ENCODE measurements around the gene CXCL5.

The CXCL5 gene

DNA sequence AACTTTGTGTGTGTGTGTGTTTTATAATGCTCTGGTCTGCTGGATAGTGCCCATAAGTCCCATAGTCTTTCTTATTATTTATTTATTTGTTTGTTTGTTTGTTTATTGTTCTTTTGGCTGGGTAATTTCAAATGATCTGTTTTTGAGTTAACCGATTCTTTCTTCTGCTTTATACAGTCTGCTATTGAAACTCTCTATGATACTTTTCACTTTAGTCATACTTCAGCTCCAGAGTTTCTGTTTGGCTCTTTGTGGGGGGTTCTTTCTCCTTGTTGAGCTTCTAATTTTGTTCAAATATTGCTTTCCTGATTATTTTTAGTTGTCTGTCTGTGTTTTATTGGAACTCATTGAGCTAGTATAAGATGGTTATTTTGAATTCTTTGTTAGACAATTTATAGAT, 30.0 kb upstream of the CXCL5 start:
- no peaks in the 10 kb centered on the region; the same call in 1 of the 2 replicates for H3K27me3 ChIP-seq (replicated peaks; ENCODE audit: control insufficient read depth, insufficient read depth, low read length)
- H3K4me3 ChIP-seq (replicated peaks; ENCODE audit: low read depth, low read length), result no peak overlapping the region
- DNase-seq (ENCODE audit: extremely low read depth, insufficient read length), result no peak
- H3K36me3 ChIP-seq (ENCODE audit: control insufficient read depth, insufficient read depth, low read length), result no peaks in the 10 kb centered on the region
- TF ChIP-seq, protein P1, sequence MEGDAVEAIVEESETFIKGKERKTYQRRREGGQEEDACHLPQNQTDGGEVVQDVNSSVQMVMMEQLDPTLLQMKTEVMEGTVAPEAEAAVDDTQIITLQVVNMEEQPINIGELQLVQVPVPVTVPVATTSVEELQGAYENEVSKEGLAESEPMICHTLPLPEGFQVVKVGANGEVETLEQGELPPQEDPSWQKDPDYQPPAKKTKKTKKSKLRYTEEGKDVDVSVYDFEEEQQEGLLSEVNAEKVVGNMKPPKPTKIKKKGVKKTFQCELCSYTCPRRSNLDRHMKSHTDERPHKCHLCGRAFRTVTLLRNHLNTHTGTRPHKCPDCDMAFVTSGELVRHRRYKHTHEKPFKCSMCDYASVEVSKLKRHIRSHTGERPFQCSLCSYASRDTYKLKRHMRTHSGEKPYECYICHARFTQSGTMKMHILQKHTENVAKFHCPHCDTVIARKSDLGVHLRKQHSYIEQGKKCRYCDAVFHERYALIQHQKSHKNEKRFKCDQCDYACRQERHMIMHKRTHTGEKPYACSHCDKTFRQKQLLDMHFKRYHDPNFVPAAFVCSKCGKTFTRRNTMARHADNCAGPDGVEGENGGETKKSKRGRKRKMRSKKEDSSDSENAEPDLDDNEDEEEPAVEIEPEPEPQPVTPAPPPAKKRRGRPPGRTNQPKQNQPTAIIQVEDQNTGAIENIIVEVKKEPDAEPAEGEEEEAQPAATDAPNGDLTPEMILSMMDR (IDR thresholded peaks at IDR 0.05; ENCODE audit: insufficient read depth, low read length, poor library complexity, severe bottlenecking), result no peak

- DNase-seq (ENCODE audit: extremely low read depth, insufficient read length), result no peak
- Histone ChIP-seq H3K4me3 (replicated peaks; ENCODE audit: low read depth, low read length) (no peak overlapping the region), H3K27me3 (replicated peaks; ENCODE audit: control insufficient read depth, insufficient read depth, low read length) (no peaks in the 10 kb centered on the region; the same call in 1 of the 2 replicates), H3K36me3 (ENCODE audit: control insufficient read depth, insufficient read depth, low read length) (no peaks in the 10 kb centered on the region)
- TF ChIP-seq, protein P1 (IDR thresholded peaks at IDR 0.05; ENCODE audit: insufficient read depth, low read length, poor library complexity, severe bottlenecking), result no peak
These were observed 25.2 kb upstream of the CXCL5 start for GRCh38 chr4:74023709-74024108.

DNA sequence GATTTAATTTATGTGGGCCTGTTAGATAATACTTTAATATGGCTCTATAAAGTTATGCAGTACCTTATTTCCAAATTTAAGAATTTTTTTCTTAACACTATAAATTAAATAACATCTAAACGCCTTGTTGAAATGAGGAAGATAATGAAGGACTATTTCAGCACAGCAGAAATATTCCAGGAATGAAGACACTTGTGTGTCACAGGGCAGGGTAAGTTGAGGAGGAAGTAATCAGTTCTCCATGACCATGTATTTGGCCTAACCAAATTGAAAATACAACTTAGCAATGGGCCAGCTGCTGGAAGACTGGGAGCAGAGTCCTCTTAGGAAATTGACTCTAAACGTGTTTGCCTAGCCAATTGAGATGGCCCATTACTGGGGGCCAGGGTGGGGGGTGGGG, 23.1 kb upstream of the CXCL5 start:
- H3K4me3 ChIP-seq (replicated peaks; ENCODE audit: low read depth, low read length), result no peak overlapping the region
- no peaks in the 10 kb centered on the region; the same call in 1 of the 2 replicates for H3K27me3 ChIP-seq (replicated peaks; ENCODE audit: control insufficient read depth, insufficient read depth, low read length)
- H3K36me3 ChIP-seq (ENCODE audit: control insufficient read depth, insufficient read depth, low read length), result no peaks in the 10 kb centered on the region
- no peak for DNase-seq (ENCODE audit: extremely low read depth, insufficient read length)
- TF ChIP-seq, protein P1 (IDR thresholded peaks at IDR 0.05; ENCODE audit: insufficient read depth, low read length, poor library complexity, severe bottlenecking), result no peak

GRCh38 chr4:74018771-74019170, 20.3 kb upstream of the CXCL5 start:
- no peaks in the 10 kb centered on the region for H3K36me3 ChIP-seq (ENCODE audit: control insufficient read depth, insufficient read depth, low read length)
- no peaks in the 10 kb centered on the region; the same call in 1 of the 2 replicates for H3K27me3 ChIP-seq (replicated peaks; ENCODE audit: control insufficient read depth, insufficient read depth, low read length)
- H3K4me3 ChIP-seq (replicated peaks; ENCODE audit: low read depth, low read length), result no peak overlapping the region
- DNase-seq (ENCODE audit: extremely low read depth, insufficient read length), result no peak
- TF ChIP-seq, protein P1 (IDR thresholded peaks at IDR 0.05; ENCODE audit: insufficient read depth, low read length, poor library complexity, severe bottlenecking), result no peak

DNA sequence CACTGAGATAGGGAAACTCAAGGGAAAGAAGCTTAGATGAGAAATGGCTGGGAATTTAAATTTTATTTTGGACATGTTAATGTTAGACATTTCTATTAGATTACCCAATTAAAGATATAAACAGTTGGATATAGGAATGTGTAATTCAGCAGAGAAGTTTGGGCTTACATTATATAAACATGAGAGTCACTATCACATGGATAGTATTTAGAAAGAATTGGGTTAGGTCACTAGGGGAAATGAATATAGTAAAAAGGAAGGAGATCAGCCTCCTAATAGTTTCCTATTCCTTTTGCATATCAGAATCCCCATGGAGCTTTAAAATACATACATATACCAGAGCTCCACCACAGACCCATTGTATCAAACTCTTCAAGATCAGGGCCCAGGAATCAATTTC, 19.6 kb upstream of the CXCL5 start:
- DNase-seq (ENCODE audit: extremely low read depth, insufficient read length), result no peak
- Histone ChIP-seq H3K27me3 (replicated peaks; ENCODE audit: control insufficient read depth, insufficient read depth, low read length) (no peaks in the 10 kb centered on the region), H3K4me3 (replicated peaks; ENCODE audit: low read depth, low read length) (no peak overlapping the region), H3K36me3 (ENCODE audit: control insufficient read depth, insufficient read depth, low read length) (no peaks in the 10 kb centered on the region)
- TF ChIP-seq, protein P1 (IDR thresholded peaks at IDR 0.05; ENCODE audit: insufficient read depth, low read length, poor library complexity, severe bottlenecking), result no peak

DNA sequence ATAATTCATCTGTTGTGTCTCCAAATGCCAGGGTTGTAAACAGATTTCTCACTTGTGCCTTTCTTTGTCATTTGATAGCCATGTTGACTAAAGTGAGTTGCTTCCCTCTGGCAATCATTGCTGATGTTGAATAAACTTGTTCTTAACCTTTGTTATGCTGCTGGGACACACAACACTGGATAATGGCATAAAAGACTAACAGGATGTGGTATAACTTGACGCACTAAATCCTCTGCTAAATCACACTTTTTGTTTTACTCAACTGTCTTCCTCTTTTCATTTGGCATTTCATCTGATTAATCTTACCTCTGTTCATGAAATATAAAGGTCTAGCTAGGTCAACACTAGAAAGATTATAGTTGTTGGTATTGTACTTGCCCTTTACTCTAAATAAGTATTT, 17.6 kb upstream of the CXCL5 start:
- no peak for DNase-seq (ENCODE audit: extremely low read depth, insufficient read length)
- Histone ChIP-seq H3K27me3 (replicated peaks; ENCODE audit: control insufficient read depth, insufficient read depth, low read length) (no peaks in the 10 kb centered on the region), H3K4me3 (replicated peaks; ENCODE audit: low read depth, low read length) (no peak overlapping the region), H3K36me3 (ENCODE audit: control insufficient read depth, insufficient read depth, low read length) (no peaks in the 10 kb centered on the region)
- TF ChIP-seq, protein P1 (IDR thresholded peaks at IDR 0.05; ENCODE audit: insufficient read depth, low read length, poor library complexity, severe bottlenecking), result no peak

Data from GM06990 (cell line).